NCI-H2107 (cell line): ENCODE results near the gene SLC35A2.

Experiments used
- DNase-seq: peaks from one replicate; lab custom pipeline; 2025; lab: John Stamatoyannopoulos, UW

Gene SLC35A2

DNA sequence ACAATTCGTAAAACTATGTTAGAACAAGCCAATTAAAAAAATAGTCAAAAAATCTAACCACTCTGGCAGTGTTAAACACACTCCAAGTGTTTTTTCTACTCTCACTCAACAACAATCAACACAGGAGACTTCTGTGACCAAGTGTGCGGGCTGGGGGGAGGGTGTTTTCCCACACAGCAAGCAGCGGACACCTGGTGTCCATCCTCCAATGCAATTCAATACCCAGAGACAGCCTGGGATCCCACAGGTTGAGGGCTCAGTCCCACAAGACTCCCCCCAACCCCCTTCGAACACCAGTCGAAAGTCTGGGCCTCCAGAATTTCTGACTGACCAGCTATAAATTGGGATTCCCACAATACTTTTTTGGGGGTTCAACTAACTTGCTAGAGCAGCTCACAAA is 15.7 kb upstream of the SLC35A2 start:
- DNase-seq = no peak

DNA sequence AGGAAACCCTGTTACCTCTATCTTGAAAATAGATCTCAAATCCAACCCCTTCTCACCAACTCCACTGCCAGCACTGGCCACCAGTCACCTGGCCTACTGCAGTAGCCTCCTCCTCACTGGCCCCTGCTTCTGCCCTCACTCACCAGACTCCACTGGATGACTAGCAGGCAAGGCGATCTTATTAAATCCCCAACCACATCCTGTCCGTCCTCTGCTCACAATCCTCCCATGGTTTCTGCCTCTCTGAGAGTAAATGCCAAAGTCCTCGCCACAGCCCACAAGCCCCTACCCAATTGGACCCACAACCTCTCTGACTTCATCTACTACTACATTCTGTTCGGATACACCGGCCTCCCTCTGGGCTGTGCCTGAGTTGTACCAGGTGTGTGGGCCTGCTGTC is 12.8 kb upstream of the SLC35A2 start:
- DNase-seq = no peak

DNA sequence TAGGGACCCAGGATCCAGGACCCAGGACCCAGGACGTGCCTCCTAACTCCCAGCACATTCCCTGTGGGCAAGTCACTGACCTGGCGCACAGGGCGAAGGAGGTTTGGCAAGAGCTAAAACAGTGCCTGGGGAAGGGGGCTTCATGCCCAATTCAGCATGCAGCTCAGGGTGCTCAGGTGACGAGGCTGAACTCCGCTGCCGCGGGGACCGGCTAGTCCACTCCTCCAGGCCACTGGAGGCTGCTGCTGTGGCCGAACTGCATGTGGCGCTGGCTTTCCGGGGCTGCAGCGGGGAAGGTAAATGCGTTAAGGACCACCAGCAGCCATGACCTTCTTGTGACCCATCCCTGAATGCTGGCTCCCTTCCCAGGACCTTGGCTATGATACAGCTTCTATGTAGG is 12.3 kb upstream of the SLC35A2 start:
- DNase-seq = no peak

DNA sequence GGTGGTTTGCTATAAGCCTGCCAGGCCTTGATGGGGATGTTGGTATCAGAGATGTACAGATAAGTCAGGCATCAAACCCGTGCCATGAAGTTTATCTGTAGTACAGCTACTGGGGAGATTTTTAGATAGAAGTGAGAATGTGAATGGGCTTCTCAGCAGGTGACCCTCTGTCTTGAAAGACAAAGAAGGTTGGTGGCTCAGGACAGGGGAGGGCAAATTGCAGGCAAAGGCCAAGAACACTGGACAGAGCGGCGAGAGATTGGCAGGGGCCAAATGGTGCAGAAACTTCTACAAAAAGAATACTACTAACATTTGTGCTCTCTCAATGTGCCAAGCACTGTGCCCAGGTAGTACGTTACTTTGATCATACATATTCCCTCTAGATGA is 9.3 kb upstream of the SLC35A2 start:
- DNase-seq = no peak

DNA sequence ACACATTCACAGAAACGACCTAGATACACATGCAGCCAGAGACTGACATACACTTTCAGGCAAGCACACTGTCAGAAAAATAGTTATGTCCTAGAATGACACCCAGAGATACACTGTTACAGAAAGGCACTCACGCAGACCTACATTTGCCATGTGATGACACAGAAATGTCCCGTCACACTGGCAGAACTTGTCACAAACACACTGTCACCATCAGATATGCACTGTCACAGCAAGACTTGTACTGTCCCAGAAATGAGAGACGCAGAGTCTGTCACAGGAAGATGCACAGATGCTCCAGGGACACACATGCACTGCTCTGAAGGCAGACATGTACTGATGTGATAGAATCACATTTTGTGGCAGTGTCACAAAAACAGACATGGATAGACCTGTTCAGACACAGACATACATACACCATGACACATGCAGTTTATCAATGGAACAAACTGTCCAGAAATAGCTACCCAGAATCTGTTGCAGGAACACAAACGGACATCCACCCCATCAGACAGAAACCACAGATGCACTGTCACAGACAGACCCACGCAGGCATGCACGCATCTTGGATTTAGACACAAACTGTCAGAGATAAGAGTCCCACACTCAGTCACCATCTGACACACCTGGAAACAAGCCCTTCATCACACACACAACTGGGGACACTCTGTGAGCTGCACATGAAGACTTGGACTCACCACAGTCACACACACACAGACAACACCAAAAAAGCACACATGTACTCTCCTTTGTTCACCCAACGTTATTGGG is 8.7 kb upstream of the SLC35A2 start:
- DNase-seq = no peak

- DNase-seq = no peak
Measured at GRCh38 chrX:48919360-48919841, 8.0 kb upstream of the SLC35A2 start.

GRCh38 chrX:48918643-48919340 is 7.3 kb upstream of the SLC35A2 start, which contains the start of gene PIM2:
Gene PIM2 (minus strand): TSS chrX:48919024. CDS start chrX:48918834, 190 bp downstream.
- peak; percentile 94 for DNase-seq

GRCh38 chrX:48918301-48918642 is 6.8 kb upstream of the SLC35A2 start:
- DNase-seq = no peak

GRCh38 chrX:48917139-48918001 is 5.9 kb upstream of the SLC35A2 start:
- DNase-seq = peak; percentile 89

- DNase-seq = no peak
Measured at GRCh38 chrX:48914593-48915493, 3.4 kb upstream of the SLC35A2 start.

DNA sequence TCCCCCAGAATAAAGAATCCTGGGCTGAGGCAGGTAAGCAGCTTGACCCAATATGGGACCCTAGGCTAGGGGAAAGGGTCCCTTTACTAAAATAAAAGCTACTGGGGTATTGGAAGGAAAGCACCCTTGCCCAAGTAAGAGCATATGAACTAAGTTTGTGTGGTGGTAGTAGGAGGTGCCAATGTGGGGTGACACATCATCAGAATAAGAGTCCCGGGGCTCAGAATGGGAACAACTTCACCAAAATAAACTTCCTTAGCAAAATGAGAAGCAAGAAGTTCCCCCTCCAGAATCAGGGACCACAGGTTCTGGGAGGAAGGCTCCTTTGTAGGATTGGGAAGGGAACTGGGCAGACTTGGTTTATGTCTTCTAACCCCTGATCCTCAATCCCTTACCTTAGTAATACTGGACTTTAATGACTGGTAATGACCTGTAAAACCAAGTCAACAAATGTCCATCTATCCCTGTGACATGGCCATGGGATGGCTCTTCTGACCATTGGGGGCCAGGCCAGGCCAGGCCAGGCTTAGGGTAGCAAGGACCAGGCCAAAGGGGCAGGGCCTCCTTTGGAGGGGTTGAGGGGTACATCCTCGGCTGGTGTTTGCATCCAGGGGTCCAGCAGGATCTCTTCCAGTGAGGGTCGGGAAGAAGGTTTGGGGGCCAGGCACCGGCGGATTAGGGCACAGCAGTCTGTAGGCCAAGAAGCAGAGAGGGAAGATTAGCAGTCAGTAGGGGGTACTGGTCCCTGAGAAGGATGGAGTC is 2.3 kb upstream of the SLC35A2 start:
- no peak for DNase-seq

GRCh38 chrX:48910926-48911411 is 477 bp downstream of the SLC35A2 start:
- no peak for DNase-seq

DNA sequence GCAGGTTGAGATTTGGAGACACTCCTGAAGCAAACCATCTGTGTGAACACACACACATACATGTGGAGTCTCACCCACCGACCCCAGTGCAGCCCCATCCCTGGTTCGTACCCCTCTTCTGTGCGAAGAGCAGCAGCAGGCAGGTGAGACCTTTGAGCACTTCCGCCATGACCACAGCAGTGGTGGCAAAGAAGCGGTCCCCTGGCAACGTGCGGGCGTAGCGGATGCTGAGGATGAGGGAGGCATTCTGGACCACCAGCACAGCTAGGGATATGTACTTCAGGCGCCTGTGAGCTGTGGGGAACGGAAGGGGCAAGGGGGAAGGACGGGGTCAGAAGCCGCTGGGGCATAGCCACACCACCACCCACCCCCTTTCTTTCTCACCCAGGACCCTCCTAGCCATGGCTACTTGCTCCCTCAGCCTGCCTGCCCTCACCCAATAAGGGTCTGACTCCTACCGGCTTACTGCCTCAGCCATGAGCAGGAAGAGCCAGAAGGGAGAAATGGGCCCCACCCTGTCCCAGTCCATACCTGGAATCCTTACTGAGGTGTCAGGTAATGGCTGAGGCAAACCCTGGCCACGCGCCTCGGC is 1.6 kb downstream of the SLC35A2 start:
- DNase-seq = no peak

DNA sequence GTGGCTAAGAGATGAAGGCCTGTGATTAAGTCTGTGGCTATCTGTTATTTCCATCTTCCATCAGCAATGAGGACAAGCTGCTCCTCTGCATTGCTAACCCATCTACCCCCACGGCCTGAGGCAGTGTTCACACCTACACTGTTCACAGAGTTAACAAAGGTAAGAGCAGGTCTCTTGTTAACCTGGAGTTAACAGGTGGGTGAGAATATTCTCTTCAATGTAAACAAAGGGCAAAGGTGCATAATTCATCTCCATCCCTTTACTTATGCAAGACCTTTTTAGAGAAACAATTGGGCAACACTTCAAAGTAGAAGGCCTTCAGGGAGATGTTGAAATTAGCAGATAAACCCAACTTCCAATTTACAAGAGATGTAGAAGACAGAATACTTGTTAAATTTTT is 2.8 kb downstream of the SLC35A2 start:
- DNase-seq = no peak

GRCh38 chrX:48905090-48905790 is 6.2 kb downstream of the SLC35A2 start:
- no peak for DNase-seq

DNA sequence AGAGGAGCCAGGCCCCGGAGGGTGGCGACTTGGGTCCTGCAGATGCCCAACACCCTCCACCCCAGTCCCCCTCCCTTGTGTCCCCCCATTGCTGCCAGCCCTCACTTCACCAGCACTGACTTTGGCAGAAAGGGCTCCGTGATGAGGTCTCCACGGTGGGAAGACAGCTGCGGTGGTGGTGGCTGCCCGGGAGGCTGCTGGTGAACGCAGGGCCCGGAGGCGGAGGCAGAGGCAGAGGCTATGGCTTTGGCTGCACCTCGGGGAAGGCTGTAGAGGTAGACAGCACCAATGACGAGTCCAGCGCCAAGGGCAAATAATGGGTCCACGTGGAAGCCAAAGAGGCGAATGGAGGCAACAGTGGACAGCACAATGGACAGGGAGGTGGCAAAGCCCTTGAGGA is 6.8 kb downstream of the SLC35A2 start:
- DNase-seq = no peak

DNA sequence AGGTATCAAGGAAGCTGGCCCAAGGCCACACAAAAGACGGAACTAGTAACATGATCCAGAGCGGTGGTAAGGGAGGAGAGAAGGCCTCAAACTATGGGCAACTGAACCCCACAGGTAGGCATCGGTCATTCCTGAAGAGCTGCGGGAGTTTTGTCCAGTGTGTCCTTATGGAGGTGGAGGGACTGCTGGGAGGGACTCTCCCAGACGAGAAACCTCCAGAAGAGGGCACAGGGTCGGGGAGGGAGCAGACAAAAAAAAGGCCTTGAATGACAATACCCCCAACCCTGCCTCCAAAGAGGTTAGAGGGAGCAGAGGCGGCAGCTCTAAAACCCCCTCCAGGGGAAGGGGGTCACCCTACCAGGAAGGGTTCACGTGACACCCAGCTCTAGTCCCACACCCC is 7.3 kb downstream of the SLC35A2 start:
- DNase-seq = no peak

DNA sequence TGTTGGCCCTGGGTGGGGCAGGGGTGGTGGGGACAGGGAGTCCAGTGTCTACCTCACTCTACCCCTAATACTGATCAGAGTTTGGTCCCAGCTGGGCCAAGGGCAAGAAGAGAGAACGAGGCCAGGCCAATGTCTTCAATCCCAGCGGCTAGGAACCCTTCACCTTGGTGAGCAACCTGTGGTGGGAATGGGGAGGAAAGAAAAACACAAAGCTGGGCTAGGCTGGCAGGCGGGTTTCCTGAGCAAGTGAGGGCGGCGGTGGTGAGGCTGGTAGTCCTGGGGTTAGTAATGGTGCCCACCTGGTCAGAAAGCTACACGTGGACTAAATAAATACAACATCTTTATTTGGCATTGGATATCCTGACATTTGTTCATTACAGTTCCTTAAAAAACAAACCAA is 8.2 kb downstream of the SLC35A2 start:
- DNase-seq = no peak

DNA sequence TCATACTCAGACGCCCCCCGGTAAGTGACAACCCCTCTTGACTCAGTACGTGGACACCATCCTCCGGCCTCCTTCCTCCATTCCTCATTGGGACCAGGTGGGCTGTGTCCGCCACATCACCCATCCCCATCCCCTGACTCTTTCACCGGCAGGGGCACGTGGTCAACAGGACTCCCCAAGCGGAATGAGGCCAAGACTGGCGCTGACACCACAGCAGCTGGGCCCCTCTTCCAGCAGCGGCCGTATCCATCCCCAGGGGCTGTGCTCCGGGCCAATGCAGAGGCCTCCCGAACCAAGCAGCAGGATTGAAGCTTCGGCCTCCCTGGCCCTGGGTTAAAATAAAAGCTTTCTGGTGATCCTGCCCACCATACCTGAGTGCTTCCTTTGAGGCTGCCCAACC is 8.7 kb downstream of the SLC35A2 start:
- no peak for DNase-seq

GRCh38 chrX:48902135-48902534 is 9.3 kb downstream of the SLC35A2 start:
- DNase-seq = no peak
